HCT116 (cell line): ENCODE measurements around the gene C3orf85. TPM values are rescaled to one million over a fixed set of nuclear protein-coding genes. Genes with fewer than 3 reads are reported as not detected.

ENCODE experiments used
- ATAC-seq: fragments of 200-7000 bp; cut with Tn5 transposase; 2 replicates; pipeline ENCODE4 v1.9.1; 2020; ENCODE audit warnings: mild to moderate bottlenecking, moderate library complexity
- BruUV-seq: library from RNA; stranded (reverse); fragments of 400-500 nt; replicated peaks from 2 replicates; lab custom pipeline; 2021; lab: Mats Ljungman, UMichigan
- CTCF ChIA-PET: fragments of 300-600 bp; sonication (Branson Sonifier 250); formaldehyde crosslinking; loops from one replicate; lab custom pipeline; 2021; ENCODE audit warnings: antibody characterized with exemption; lab: Charles Lee
- POLR2A ChIA-PET: fragments of 300-600, 350-600 bp; sonication (Branson Sonifier 250); formaldehyde crosslinking; loops from one replicate; lab custom pipeline; 2021; ENCODE audit warnings: antibody characterized with exemption; lab: Charles Lee
- RAD21 ChIA-PET, 2 experiments: fragments of 300-600 bp; sonication (Branson Sonifier 250); formaldehyde crosslinking; loops; one replicate each; lab custom pipeline; 2023; ENCODE audit warnings: low total read pairs in 2 of 2; ENCODE audit not compliant: uncharacterized antibody in 2 of 2, unreplicated experiment in 2 of 2, low non-redundant PET in 1 of 2; lab: Charles Lee
- DNase-seq: peaks from one replicate; pipeline ENCODE4 v3.0.0-alpha.2; 2010; ENCODE audit warnings: low read depth, low spot score
- H2AFZ ChIP-seq: fragments of 200-600 bp; shearing (Covaris generic), sonication (generic); 2 replicates; pipeline ENCODE4 v1.6.1; 2017; ENCODE audit warnings: low read depth, mixed run types, mixed read lengths, antibody characterized with exemption, low read length; ENCODE audit not compliant: poor library complexity, severe bottlenecking
- H3K27ac ChIP-seq: 2 replicates; pipeline ENCODE4 v1.5.1; 2012; ENCODE audit warnings: low read depth, low read length
- H3K27me3 ChIP-seq: fragments of 200-600 bp; sonication (generic); 2 replicates; pipeline ENCODE4 v1.6.1; 2016; ENCODE audit warnings: mixed run types, low read length, mixed read lengths; ENCODE audit not compliant: insufficient read depth
- H3K36me3 ChIP-seq, 2 experiments: fragments of 200-500 bp in 1 of 2; fragments of 200-600 bp in 1 of 2; sonication (Bioruptor generic) in 1 of 2; sonication (generic) in 1 of 2; 2 replicates each; pipeline versions ENCODE4 v1.5.1 to v1.6.1; 2014 to 2016; ENCODE audit warnings: low read length in 2 of 2, inconsistent platforms in 1 of 2, mixed read lengths in 1 of 2, mixed run types in 1 of 2; ENCODE audit not compliant: insufficient read depth in 2 of 2, control insufficient read depth in 1 of 2
- H3K4me1 ChIP-seq, 2 experiments: fragments of 200-600 bp in 1 of 2; sonication (generic) in 1 of 2; 2 replicates each; pipeline versions ENCODE4 v1.5.1 to v1.6.1; 2012 to 2017; ENCODE audit warnings: low read length in 2 of 2, inconsistent platforms in 1 of 2, mild to moderate bottlenecking in 1 of 2, mixed read lengths in 1 of 2, mixed run types in 1 of 2, moderate library complexity in 1 of 2; ENCODE audit not compliant: insufficient read depth in 2 of 2, control insufficient read depth in 1 of 2
- H3K4me2 ChIP-seq: fragments of 200-600 bp; sonication (generic); 2 replicates; pipeline ENCODE4 v1.6.1; 2017; ENCODE audit warnings: mixed run types, low read length, mixed read lengths
- H3K4me3 ChIP-seq, 2 experiments: fragments of 200-600 bp in 1 of 2; sonication (generic) in 1 of 2; replicated peaks in 1 of 2; 2 replicates each; pipeline ENCODE4 v1.5.1; 2011 to 2016; ENCODE audit warnings: low read length in 2 of 2, control low read depth in 1 of 2, low read depth in 1 of 2, mild to moderate bottlenecking in 1 of 2, mixed read lengths in 1 of 2, mixed run types in 1 of 2
- H3K79me2 ChIP-seq: fragments of 200-600 bp; sonication (generic); 2 replicates; pipeline ENCODE4 v1.6.1; 2017; ENCODE audit warnings: mild to moderate bottlenecking, mixed run types, low read length, moderate library complexity, mixed read lengths; ENCODE audit not compliant: insufficient read depth
- H3K9ac ChIP-seq: fragments of 200-600 bp; sonication (generic); 2 replicates; pipeline ENCODE4 v1.6.1; 2016; ENCODE audit warnings: low read length, mixed read lengths
- H3K9me2 ChIP-seq: fragments of 200-600 bp; sonication (generic), shearing (Covaris generic); 2 replicates; pipeline ENCODE4 v1.6.1; 2017; ENCODE audit warnings: mixed run types, mild to moderate bottlenecking, moderate library complexity; ENCODE audit not compliant: insufficient read depth
- H3K9me3 ChIP-seq, 2 experiments: fragments of 200-500 bp in 1 of 2; fragments of 200-600 bp in 1 of 2; sonication (Bioruptor generic) in 1 of 2; sonication (generic) in 1 of 2; 2 replicates each; pipeline ENCODE4 v1.6.1; 2014 to 2017; ENCODE audit warnings: low read length in 2 of 2, mixed read lengths in 2 of 2, inconsistent platforms in 1 of 2, low read depth in 1 of 2, mild to moderate bottlenecking in 1 of 2, mixed run types in 1 of 2, moderate library complexity in 1 of 2; ENCODE audit not compliant: control insufficient read depth in 1 of 2, insufficient read depth in 1 of 2
- H4K20me1 ChIP-seq: fragments of 200-600 bp; sonication (generic), shearing (Covaris generic); 2 replicates; pipeline ENCODE4 v1.6.1; 2017; ENCODE audit warnings: mixed run types, mild to moderate bottlenecking, moderate library complexity; ENCODE audit not compliant: insufficient read depth
- ATF3 ChIP-seq: IDR thresholded peaks from 2 replicates; pipeline ENCODE4 v1.6.1; 2012
- CBX3 ChIP-seq: IDR thresholded peaks from 2 replicates; pipeline ENCODE4 v1.6.1; 2012; ENCODE audit warnings: low read depth
- CEBPB ChIP-seq: IDR thresholded peaks from 2 replicates; pipeline ENCODE4 v1.6.1; 2012; ENCODE audit warnings: low read depth
- EGR1 ChIP-seq: IDR thresholded peaks from 2 replicates; pipeline ENCODE4 v1.6.1; 2012; ENCODE audit warnings: low read depth
- EZH2 ChIP-seq: fragments of 200-600 bp; sonication (generic); IDR thresholded peaks from 2 replicates; pipeline ENCODE4 v1.6.1; 2017; ENCODE audit warnings: antibody characterized with exemption, mixed run types
- EZH2phosphoT487 ChIP-seq: fragments of 200-600 bp; IDR thresholded peaks from 2 replicates; pipeline ENCODE4 v1.6.1; 2018; ENCODE audit warnings: antibody characterized with exemption, borderline replicate concordance
- FOSL1 ChIP-seq: IDR thresholded peaks from 2 replicates; pipeline ENCODE4 v1.6.1; 2012; ENCODE audit warnings: low read depth
- JUND ChIP-seq: IDR thresholded peaks from 2 replicates; pipeline ENCODE4 v1.6.1; 2012
- RAD21 ChIP-seq: IDR thresholded peaks from 2 replicates; pipeline ENCODE4 v1.6.1; 2012; ENCODE audit warnings: low read depth, mild to moderate bottlenecking
- SRF ChIP-seq: IDR thresholded peaks from 2 replicates; pipeline ENCODE4 v1.6.1; 2012; ENCODE audit warnings: low read depth
- TCF7L2 ChIP-seq: IDR thresholded peaks from 2 replicates; pipeline ENCODE4 v1.7.0; 2011; ENCODE audit warnings: borderline replicate concordance, inconsistent platforms; ENCODE audit not compliant: insufficient read depth, insufficient read length; ENCODE audit errors: extremely low read depth
- ZFX ChIP-seq: fragments of 450-650 bp; IDR thresholded peaks from 2 replicates; pipeline ENCODE4 v1.6.1; 2017
- intact Hi-C: fragments of 100-400 bp; cut with micrococcal nuclease; formaldehyde crosslinking; loops from 2 replicates; pipeline ENCODE4 v1.10.0; 2022
- total RNA-seq: library from RNA; stranded (reverse); gene quantifications from one replicate; pipeline ENCODE4 v1.2.1, GENCODE V29; 2021; ENCODE audit not compliant: unreplicated experiment
- TF ChIP-seq, protein P1 (sequence below), 3 experiments: fragments of 200-600 bp in 1 of 3; sonication (generic) in 1 of 3; IDR thresholded peaks in 2 of 3; conservative IDR thresholded peaks in 1 of 3; 2 replicates each; pipeline ENCODE4 v1.5.1; 2012 to 2017; ENCODE audit warnings: low read depth in 2 of 3, low read length in 2 of 3, antibody characterized with exemption in 1 of 3, borderline replicate concordance in 1 of 3, control low read depth in 1 of 3, mild to moderate bottlenecking in 1 of 3, mixed read lengths in 1 of 3, mixed run types in 1 of 3, moderate library complexity in 1 of 3; ENCODE audit not compliant: insufficient read depth in 1 of 3

The C3orf85 gene
- total RNA-seq, 1 experiment from 2014 or later, result not detected

DNA sequence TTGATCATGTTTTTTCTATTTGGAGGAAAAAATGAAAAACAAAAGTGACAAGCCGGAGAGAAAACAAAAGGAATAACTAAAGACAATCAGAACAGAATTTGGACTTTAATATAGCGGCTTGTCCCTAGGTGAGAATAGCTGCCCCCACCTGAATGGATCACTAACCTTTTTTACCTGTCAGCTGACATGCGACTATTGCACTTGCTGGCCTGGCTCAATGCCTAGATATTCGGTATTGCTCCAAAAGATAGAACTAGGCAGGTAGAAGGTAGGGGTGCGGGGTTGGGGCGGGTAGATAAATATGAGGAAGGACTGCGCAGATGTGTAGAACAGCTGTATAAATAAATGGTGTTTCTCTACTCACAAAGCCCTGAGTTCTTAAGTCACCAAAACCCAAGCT is 17.9 kb upstream of the C3orf85 start:
- CTCF ChIA-PET, result no interaction called here

More for the DNA sequence above, 17.9 kb upstream of the C3orf85 start:
- Histone ChIP-seq H2AFZ (no peak overlapping the region), H3K9ac (no peak overlapping the region), H3K36me3 (no peaks in the 10 kb centered on the region), H3K9me3 (no peaks in the 10 kb centered on the region), H3K9me2 (no peaks in the 10 kb centered on the region), H3K79me2 (no peaks in the 10 kb centered on the region), H3K27me3 (no peaks in the 10 kb centered on the region), H3K27ac (no peak overlapping the region), H3K4me2 (no peak overlapping the region), H4K20me1 (no peaks in the 10 kb centered on the region), H3K4me3 (no peak overlapping the region), H3K4me1 (no peaks in the 10 kb centered on the region)
- TF ChIP-seq EZH2phosphoT487, result no peak
- TF ChIP-seq, protein P1, sequence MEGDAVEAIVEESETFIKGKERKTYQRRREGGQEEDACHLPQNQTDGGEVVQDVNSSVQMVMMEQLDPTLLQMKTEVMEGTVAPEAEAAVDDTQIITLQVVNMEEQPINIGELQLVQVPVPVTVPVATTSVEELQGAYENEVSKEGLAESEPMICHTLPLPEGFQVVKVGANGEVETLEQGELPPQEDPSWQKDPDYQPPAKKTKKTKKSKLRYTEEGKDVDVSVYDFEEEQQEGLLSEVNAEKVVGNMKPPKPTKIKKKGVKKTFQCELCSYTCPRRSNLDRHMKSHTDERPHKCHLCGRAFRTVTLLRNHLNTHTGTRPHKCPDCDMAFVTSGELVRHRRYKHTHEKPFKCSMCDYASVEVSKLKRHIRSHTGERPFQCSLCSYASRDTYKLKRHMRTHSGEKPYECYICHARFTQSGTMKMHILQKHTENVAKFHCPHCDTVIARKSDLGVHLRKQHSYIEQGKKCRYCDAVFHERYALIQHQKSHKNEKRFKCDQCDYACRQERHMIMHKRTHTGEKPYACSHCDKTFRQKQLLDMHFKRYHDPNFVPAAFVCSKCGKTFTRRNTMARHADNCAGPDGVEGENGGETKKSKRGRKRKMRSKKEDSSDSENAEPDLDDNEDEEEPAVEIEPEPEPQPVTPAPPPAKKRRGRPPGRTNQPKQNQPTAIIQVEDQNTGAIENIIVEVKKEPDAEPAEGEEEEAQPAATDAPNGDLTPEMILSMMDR (IDR thresholded peaks at IDR 0.05 in 2 of 3, conservative IDR thresholded peaks at IDR 0.05 in 1 of 3; ENCODE audit: borderline replicate concordance in 1 of 3, insufficient read depth in 1 of 3, low read depth in 2 of 3, low read length in 2 of 3), result no peak
- no peak for TF ChIP-seq SRF
- TF ChIP-seq ATF3, result no peak
- no peak for TF ChIP-seq CBX3
- no peak for TF ChIP-seq ZFX
- TF ChIP-seq EGR1, result no peak
- TF ChIP-seq CEBPB, result no peak
- no peak for TF ChIP-seq EZH2
- no peak for TF ChIP-seq RAD21
- no peak for TF ChIP-seq TCF7L2
- TF ChIP-seq JUND, result no peak
- no peak for TF ChIP-seq FOSL1
- DNase-seq, result no peak
- intact Hi-C loops, result no loop called here
- no peak for ATAC-seq
- ChIA-PET POLR2A (no interaction called here), RAD21 (no interaction called here)
- BruUV-seq, result no TSS peak
